ENCODE data around the gene MIPEP.
A peak's percentile ranks its signal among the peaks of the same experiment; 100 is the strongest.

Gene MIPEP

GRCh38 chr13:23725922-23726321, 163.3 kb downstream of the MIPEP start:
- Histone ChIP-seq H3K36me3 (no peaks in the 10 kb centered on the region; the same call in 1 of the 2 replicates), H3K27ac (no peak overlapping the region), H3K9me3 (peaks cover 8% of the 10 kb centered on the region), H3K27me3 (no peaks in the 10 kb centered on the region), H3K4me3 (no peak overlapping the region), H3K4me1 (no peaks in the 10 kb centered on the region), H4K20me1 (no peaks in the 10 kb centered on the region), H3K4me2 (no peak overlapping the region), H3K9ac (no peak overlapping the region)
- TF ChIP-seq Cebpa-rat (IDR thresholded peaks at IDR 0.05), result no peak

- Histone ChIP-seq H3K4me3 (no peak overlapping the region), H3K36me3 (no peaks in the 10 kb centered on the region; the same call in 1 of the 2 replicates), H3K27ac (no peak overlapping the region), H3K4me1 (no peaks in the 10 kb centered on the region), H3K9me3 (peaks cover 21% of the 10 kb centered on the region), H3K4me2 (no peak overlapping the region), H3K9ac (no peak overlapping the region), H4K20me1 (no peaks in the 10 kb centered on the region), H3K27me3 (no peaks in the 10 kb centered on the region)
- no peak for TF ChIP-seq Cebpa-rat (IDR thresholded peaks at IDR 0.05)
Observed at GRCh38 chr13:23724196-23724970, 164.8 kb downstream of the MIPEP start.

GRCh38 chr13:23723471-23723870, 165.7 kb downstream of the MIPEP start:
- no peaks in the 10 kb centered on the region for H4K20me1 ChIP-seq
- no peak overlapping the region for H3K4me2 ChIP-seq
- H3K9me3 ChIP-seq, result peaks cover 21% of the 10 kb centered on the region
- H3K27me3 ChIP-seq, result no peaks in the 10 kb centered on the region
- H3K4me3 ChIP-seq, result no peak overlapping the region
- H3K36me3 ChIP-seq, result no peaks in the 10 kb centered on the region
- no peaks in the 10 kb centered on the region for H3K4me1 ChIP-seq
- H3K27ac ChIP-seq, result no peak overlapping the region
- no peak for TF ChIP-seq Cebpa-rat (IDR thresholded peaks at IDR 0.05)
- H3K9ac ChIP-seq, result no peak overlapping the region

- Histone ChIP-seq H3K4me1 (no peaks in the 10 kb centered on the region), H3K4me2 (no peak overlapping the region), H3K36me3 (no peaks in the 10 kb centered on the region), H3K4me3 (no peak overlapping the region), H4K20me1 (no peaks in the 10 kb centered on the region), H3K27ac (no peak overlapping the region), H3K9ac (no peak overlapping the region), H3K27me3 (no peaks in the 10 kb centered on the region), H3K9me3 (peaks cover 21% of the 10 kb centered on the region)
- TF ChIP-seq Cebpa-rat (IDR thresholded peaks at IDR 0.05), result no peak
Observed at GRCh38 chr13:23722726-23723453, 166.3 kb downstream of the MIPEP start.

- Histone ChIP-seq H3K4me1 (no peaks in the 10 kb centered on the region; the same call in 1 of the 2 replicates), H3K9ac (no peak overlapping the region), H4K20me1 (no peaks in the 10 kb centered on the region), H3K4me2 (no peak overlapping the region), H3K9me3 (peaks cover 27% of the 10 kb centered on the region), H3K4me3 (no peak overlapping the region), H3K27me3 (no peaks in the 10 kb centered on the region), H3K36me3 (no peaks in the 10 kb centered on the region), H3K27ac (no peak overlapping the region)
- TF ChIP-seq Cebpa-rat (IDR thresholded peaks at IDR 0.05), result no peak
Observed at GRCh38 chr13:23718996-23719395, 170.2 kb downstream of the MIPEP start.

GRCh38 chr13:23716401-23716800, 172.8 kb downstream of the MIPEP start:
- Histone ChIP-seq H3K9ac (no peak overlapping the region), H3K9me3 (peaks cover 34% of the 10 kb centered on the region), H3K36me3 (no peaks in the 10 kb centered on the region), H3K4me2 (no peak overlapping the region), H3K27me3 (no peaks in the 10 kb centered on the region), H3K4me1 (no peaks in the 10 kb centered on the region; the same call in 1 of the 2 replicates), H3K27ac (no peak overlapping the region), H4K20me1 (no peaks in the 10 kb centered on the region), H3K4me3 (no peak overlapping the region)
- TF ChIP-seq Cebpa-rat (IDR thresholded peaks at IDR 0.05), result no peak

- Histone ChIP-seq H3K27ac (no peak overlapping the region), H4K20me1 (no peaks in the 10 kb centered on the region), H3K9me3 (peaks cover 29% of the 10 kb centered on the region), H3K4me2 (no peak overlapping the region), H3K27me3 (no peaks in the 10 kb centered on the region), H3K4me3 (no peak overlapping the region), H3K9ac (no peak overlapping the region), H3K4me1 (no peaks in the 10 kb centered on the region; the same call in 1 of the 2 replicates), H3K36me3 (no peaks in the 10 kb centered on the region)
- no peak for TF ChIP-seq Cebpa-rat (IDR thresholded peaks at IDR 0.05)
Observed at GRCh38 chr13:23715762-23716235, 173.4 kb downstream of the MIPEP start.

- no peaks in the 10 kb centered on the region for H3K27me3 ChIP-seq
- no peaks in the 10 kb centered on the region for H4K20me1 ChIP-seq
- peaks cover 23% of the 10 kb centered on the region for H3K9me3 ChIP-seq
- no peak overlapping the region for H3K4me3 ChIP-seq
- no peak overlapping the region for H3K9ac ChIP-seq
- H3K4me1 ChIP-seq, result no peaks in the 10 kb centered on the region; the same call in 1 of the 2 replicates
- no peak overlapping the region; the same call in 1 of the 2 replicates for H3K4me2 ChIP-seq
- no peak overlapping the region for H3K27ac ChIP-seq
- no peaks in the 10 kb centered on the region for H3K36me3 ChIP-seq
- no peak for TF ChIP-seq Cebpa-rat (IDR thresholded peaks at IDR 0.05)
Observed at GRCh38 chr13:23715092-23715761, 174.0 kb downstream of the MIPEP start.

- Histone ChIP-seq H3K36me3 (no peaks in the 10 kb centered on the region), H3K4me1 (no peaks in the 10 kb centered on the region; the same call in 1 of the 2 replicates), H3K27me3 (no peaks in the 10 kb centered on the region), H3K27ac (no peak overlapping the region), H3K4me2 (peak overlapping the region; percentile 12; the same call in 1 of the 2 replicates), H4K20me1 (no peaks in the 10 kb centered on the region), H3K9ac (no peak overlapping the region), H3K4me3 (no peak overlapping the region), H3K9me3 (peaks cover 18% of the 10 kb centered on the region)
- no peak for TF ChIP-seq Cebpa-rat (IDR thresholded peaks at IDR 0.05)
Observed at GRCh38 chr13:23714672-23715071, 174.5 kb downstream of the MIPEP start.
